NCI-H1436 (cell line): ENCODE data around the gene S100A9.
"Not testable (repeated sequence)": the region's sequence is repeated elsewhere in the genome, so short reads cannot be mapped to it uniquely, and the experiment has no call there.

ENCODE experiments used
- DNase-seq: peaks from one replicate; lab custom pipeline; 2025; lab: John Stamatoyannopoulos, UW

S100A9 gene

GRCh38 chr1:153407274-153407673, 49.6 kb downstream of the S100A9 start:
- not testable (repeated sequence) for DNase-seq
